Measurements from ENCODE around the gene CNTFR. TPM values are rescaled to one million over a fixed set of nuclear protein-coding genes. Genes with fewer than 3 reads are reported as not detected.

CNTFR gene
- total RNA-seq, 3 donors from 2014 or later = 1.5 to 14.5 (median 7.7) TPM

DNA sequence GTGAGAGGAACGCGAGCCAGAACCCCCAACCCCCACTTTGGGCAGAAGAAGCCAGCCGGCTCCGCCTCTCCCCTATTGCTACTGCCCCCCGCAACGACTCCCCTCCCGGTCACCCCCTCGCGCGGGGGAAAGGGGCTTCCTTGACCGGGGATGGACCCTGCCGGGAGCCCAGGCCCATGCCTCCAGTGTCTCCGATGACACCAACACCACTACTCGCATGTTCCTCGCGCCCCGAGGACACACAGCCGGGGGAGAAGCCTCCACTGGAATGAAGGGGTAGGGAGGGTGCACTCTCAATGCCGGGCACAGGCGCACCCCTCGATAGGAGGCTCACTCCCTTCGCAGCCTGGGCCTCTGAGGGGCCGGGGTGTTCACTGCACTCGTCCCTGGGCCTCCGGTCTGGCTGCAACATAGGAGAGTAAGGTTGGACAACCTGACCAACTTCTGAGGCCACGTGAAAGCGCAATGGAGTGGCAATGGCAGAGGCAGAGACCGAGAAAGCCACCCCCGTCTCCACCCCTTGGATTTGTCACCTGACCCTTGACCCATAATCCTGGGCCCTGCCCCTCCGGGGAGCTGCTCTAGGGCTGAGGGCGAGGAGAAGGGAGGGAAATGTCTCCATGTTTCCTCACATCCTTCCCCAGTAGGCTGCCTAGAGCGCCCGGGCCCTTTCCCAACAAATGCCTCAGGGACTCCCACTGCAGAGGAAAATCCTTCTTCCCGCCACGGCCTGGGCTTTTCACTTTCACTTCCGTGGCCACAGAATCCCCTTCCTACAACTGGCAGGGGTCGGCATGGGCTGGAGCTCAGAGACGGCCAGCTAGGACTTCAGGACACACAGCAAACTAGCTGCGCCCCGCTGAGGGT is 1.1 kb upstream of the CNTFR start:
- peak; percentile 70 for ATAC-seq
- H3K36me3 ChIP-seq (ENCODE audit: low read depth) = no peaks in the 10 kb centered on the region
- H3K4me3 ChIP-seq = no peak overlapping the region
- peaks cover 29% of the 10 kb centered on the region for H3K4me1 ChIP-seq (ENCODE audit: low read depth)
- DNase-seq = peak in 2 of 3 donors; percentile 54 to 67
- no peaks in the 10 kb centered on the region for H3K9me3 ChIP-seq
- intact Hi-C loops (cut with DNase I, micrococcal nuclease) = loop anchor here (5.0 to 10.0 kb wide), 3 partner anchors 43 to 186 kb away; no protein-coding TSS in a partner anchor
- TF ChIP-seq, protein P1, sequence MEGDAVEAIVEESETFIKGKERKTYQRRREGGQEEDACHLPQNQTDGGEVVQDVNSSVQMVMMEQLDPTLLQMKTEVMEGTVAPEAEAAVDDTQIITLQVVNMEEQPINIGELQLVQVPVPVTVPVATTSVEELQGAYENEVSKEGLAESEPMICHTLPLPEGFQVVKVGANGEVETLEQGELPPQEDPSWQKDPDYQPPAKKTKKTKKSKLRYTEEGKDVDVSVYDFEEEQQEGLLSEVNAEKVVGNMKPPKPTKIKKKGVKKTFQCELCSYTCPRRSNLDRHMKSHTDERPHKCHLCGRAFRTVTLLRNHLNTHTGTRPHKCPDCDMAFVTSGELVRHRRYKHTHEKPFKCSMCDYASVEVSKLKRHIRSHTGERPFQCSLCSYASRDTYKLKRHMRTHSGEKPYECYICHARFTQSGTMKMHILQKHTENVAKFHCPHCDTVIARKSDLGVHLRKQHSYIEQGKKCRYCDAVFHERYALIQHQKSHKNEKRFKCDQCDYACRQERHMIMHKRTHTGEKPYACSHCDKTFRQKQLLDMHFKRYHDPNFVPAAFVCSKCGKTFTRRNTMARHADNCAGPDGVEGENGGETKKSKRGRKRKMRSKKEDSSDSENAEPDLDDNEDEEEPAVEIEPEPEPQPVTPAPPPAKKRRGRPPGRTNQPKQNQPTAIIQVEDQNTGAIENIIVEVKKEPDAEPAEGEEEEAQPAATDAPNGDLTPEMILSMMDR (IDR thresholded peaks at IDR 0.05) = no peak

DNA sequence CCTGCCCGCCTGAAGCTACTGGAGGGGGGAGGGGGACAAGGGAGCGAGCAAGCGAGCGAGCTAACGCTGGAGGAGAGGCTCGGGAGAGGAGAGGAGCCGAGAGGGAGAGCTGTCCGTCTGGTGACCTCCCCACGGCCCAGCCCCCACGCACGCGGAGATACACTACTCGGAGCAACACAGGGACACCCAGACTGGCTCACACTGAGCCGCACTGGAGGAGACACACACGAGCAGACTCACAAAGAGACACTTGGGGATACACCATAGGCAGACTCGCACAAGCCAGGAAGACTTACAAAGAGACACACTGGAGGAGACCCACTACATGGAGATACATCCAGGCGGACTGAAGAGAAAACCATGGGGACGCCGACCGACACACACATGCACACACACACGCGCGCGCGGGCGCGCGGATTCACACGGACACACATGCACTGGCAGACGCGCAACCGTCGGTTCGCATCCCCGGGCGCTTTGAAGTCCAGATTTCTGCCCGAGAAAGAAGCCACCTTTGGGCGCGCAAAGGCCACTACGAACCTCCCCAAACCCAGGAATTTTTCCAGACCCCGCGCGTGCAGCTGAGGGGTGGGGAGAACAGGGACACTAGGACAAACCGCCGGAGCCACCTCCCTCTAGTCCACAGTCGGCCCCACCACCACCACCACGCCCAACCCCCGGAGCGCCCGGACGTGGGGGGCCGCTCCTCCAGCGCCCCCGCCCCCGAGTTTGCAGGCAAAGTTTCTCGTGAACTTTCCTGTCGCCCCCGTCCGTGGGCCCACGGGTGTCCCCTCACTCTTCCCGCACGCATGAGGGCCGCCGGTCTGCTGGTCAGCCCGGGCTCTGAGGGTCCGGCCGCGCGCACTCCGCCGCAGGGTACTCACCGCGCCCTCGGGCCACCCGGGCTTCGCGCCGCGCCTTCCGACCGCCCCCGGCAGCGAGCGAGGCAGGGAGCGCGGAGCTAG is 571 bp downstream of the CNTFR start:
- ATAC-seq (no peak), DNase-seq (no peak)
- Histone ChIP-seq H3K36me3 (ENCODE audit: low read depth) (no peaks in the 10 kb centered on the region), H3K4me3 (no peak overlapping the region), H3K4me1 (ENCODE audit: low read depth) (peaks cover 29% of the 10 kb centered on the region), H3K9me3 (no peaks in the 10 kb centered on the region)
- intact Hi-C loops (cut with DNase I, micrococcal nuclease) = no loop called here
- TF ChIP-seq, protein P1 (IDR thresholded peaks at IDR 0.05) = no peak

- Histone ChIP-seq H3K36me3 (ENCODE audit: low read depth) (no peaks in the 10 kb centered on the region), H3K9me3 (no peaks in the 10 kb centered on the region), H3K4me1 (ENCODE audit: low read depth) (peaks cover 29% of the 10 kb centered on the region), H3K4me3 (no peak overlapping the region)
- DNase-seq (no peak), ATAC-seq (no peak)
- intact Hi-C loops (cut with DNase I, micrococcal nuclease) = no loop called here
- TF ChIP-seq, protein P1 (IDR thresholded peaks at IDR 0.05) = no peak
Observed at GRCh38 chr9:34587271-34587670, 2.3 kb downstream of the CNTFR start.

GRCh38 chr9:34585946-34586669 is 3.4 kb downstream of the CNTFR start:
- intact Hi-C loops (cut with DNase I, micrococcal nuclease) = no loop called here
- TF ChIP-seq, protein P1 (IDR thresholded peaks at IDR 0.05) = no peak
- no peaks in the 10 kb centered on the region for H3K9me3 ChIP-seq
- ATAC-seq (no peak), DNase-seq (no peak)
- H3K36me3 ChIP-seq (ENCODE audit: low read depth) = no peaks in the 10 kb centered on the region
- H3K4me3 ChIP-seq = no peak overlapping the region
- peaks cover 24% of the 10 kb centered on the region for H3K4me1 ChIP-seq (ENCODE audit: low read depth)

DNA sequence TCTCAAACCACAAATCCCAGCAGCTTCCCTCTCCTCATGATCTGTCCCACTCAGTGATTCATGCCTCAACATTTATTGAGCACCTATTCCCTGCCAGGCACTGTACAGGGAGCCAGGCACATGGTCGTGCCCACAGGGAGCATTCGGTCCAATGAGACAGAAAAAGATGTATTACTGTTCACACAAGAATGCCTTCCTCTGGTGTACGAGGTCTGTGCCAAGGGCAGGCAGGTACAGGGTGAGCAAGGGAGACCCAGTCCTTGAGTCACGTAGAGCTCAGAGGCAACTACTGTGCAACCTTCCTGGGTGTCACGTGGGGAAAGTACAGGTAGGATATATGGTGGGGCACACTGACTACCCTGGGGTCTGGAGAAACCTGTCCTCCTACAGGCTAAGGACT is 4.6 kb downstream of the CNTFR start:
- no peaks in the 10 kb centered on the region for H3K36me3 ChIP-seq (ENCODE audit: low read depth)
- no peak for ATAC-seq
- no peak overlapping the region for H3K4me3 ChIP-seq
- intact Hi-C loops (cut with DNase I, micrococcal nuclease) = no loop called here
- peaks cover 13% of the 10 kb centered on the region for H3K4me1 ChIP-seq (ENCODE audit: low read depth)
- no peaks in the 10 kb centered on the region for H3K9me3 ChIP-seq
- no peak for DNase-seq
- TF ChIP-seq, protein P1 (IDR thresholded peaks at IDR 0.05) = no peak
